Endodermal cell (in vitro differentiated cells): ENCODE data around the gene CPNE6. TPM values are rescaled to one million over a fixed set of nuclear protein-coding genes. Genes with fewer than 3 reads are reported as not detected.
A peak's percentile ranks its signal among the peaks of the same experiment; 100 is the strongest.

Experiments used
- DNase-seq: peaks from one replicate; pipeline ENCODE4 v3.0.0-alpha.2; 2017
- H3K27ac ChIP-seq: 2 replicates; pipeline ENCODE4 v1.5.1; 2013; ENCODE audit warnings: mild to moderate bottlenecking, low read depth, low read length, moderate library complexity
- H3K27me3 ChIP-seq: 2 replicates; pipeline ENCODE4 v1.6.1; 2013; ENCODE audit warnings: mild to moderate bottlenecking, low read length, moderate library complexity; ENCODE audit not compliant: insufficient read depth, control insufficient read depth, poor library complexity, severe bottlenecking
- H3K36me3 ChIP-seq: 2 replicates; pipeline ENCODE4 v1.7.0; 2013; ENCODE audit warnings: mild to moderate bottlenecking, low read length, moderate library complexity; ENCODE audit not compliant: control insufficient read depth, insufficient read depth
- H3K4me1 ChIP-seq: one replicate; pipeline ENCODE4 v1.7.0; 2013; ENCODE audit warnings: low read length; ENCODE audit not compliant: control insufficient read depth, insufficient read depth
- H3K4me3 ChIP-seq: 2 replicates; pipeline ENCODE4 v1.5.1; 2013; ENCODE audit warnings: mild to moderate bottlenecking, low read length, moderate library complexity
- H3K9ac ChIP-seq: 2 replicates; pipeline ENCODE4 v1.6.1; 2013; ENCODE audit warnings: mild to moderate bottlenecking, low read length, moderate library complexity; ENCODE audit not compliant: poor library complexity, severe bottlenecking; ENCODE audit errors: extremely low read depth
- H3K9me3 ChIP-seq: 2 replicates; pipeline ENCODE4 v1.6.1; 2013; ENCODE audit warnings: mild to moderate bottlenecking, low read length, moderate library complexity; ENCODE audit not compliant: control insufficient read depth
- H3K27ac Mint-ChIP-seq: 2 replicates; pipeline ENCODE4 v1.8.0; 2020; ENCODE audit warnings: mixed read lengths
- H3K27me3 Mint-ChIP-seq: 2 replicates; pipeline ENCODE4 v1.8.0; 2021; ENCODE audit warnings: mild to moderate bottlenecking, mixed read lengths; ENCODE audit not compliant: insufficient read depth
- H3K36me3 Mint-ChIP-seq: 2 replicates; pipeline ENCODE4 v1.8.0; 2020; ENCODE audit warnings: low read depth, mixed read lengths
- H3K4me1 Mint-ChIP-seq: 2 replicates; pipeline ENCODE4 v1.8.0; 2020; ENCODE audit warnings: mixed read lengths
- H3K4me3 Mint-ChIP-seq: 2 replicates; pipeline ENCODE4 v1.8.0; 2020; ENCODE audit warnings: mild to moderate bottlenecking, moderate library complexity, mixed read lengths
- H3K9me3 Mint-ChIP-seq: 2 replicates; pipeline ENCODE4 v1.8.0; 2020; ENCODE audit warnings: mild to moderate bottlenecking, mixed read lengths
- CTCF ChIP-seq: fragments of 200-600 bp; sonication (generic); conservative IDR thresholded peaks from 2 replicates; pipeline ENCODE4 v1.5.0; 2021; ENCODE audit warnings: antibody characterized with exemption, mild to moderate bottlenecking
- WGBS, 2 experiments: methylation state at CpG; one replicate each; pipeline versions ENCODE4 v1.1.5 to v1.1.7; 2013; ENCODE audit warnings: missing lambda C conversion rate in 2 of 2, mixed read lengths in 1 of 2; ENCODE audit not compliant: insufficient coverage in 1 of 2, insufficient read length in 1 of 2; 5-methylcytosine and 5-hydroxymethylcytosine counted together
- total RNA-seq, 2 donors: library from RNA; stranded (reverse); fragmentation: NEBNext Ultra II Directional in 1 of 2; extraction: Animal tissue kit (Norgen Biotek cat#: 25700) in 1 of 2; gene quantifications; 2 replicates in 1 of 2; 3 replicates in 1 of 2; pipeline ENCODE4 v1.2.1, GENCODE V29; 2021

The CPNE6 gene
- total RNA-seq, 2 donors from 2014 or later = not detected

GRCh38 chr14:24051176-24051788 is 20.1 kb upstream of the CPNE6 start:
- peak overlapping the region; percentile 53 for H3K27ac ChIP-seq
- no peaks in the 10 kb centered on the region for H3K36me3 ChIP-seq
- H3K27me3 Mint-ChIP-seq = peaks cover 6% of the 10 kb centered on the region
- peak overlapping the region; percentile 50 for H3K4me3 Mint-ChIP-seq
- H3K9me3 ChIP-seq = no peaks in the 10 kb centered on the region
- 18% methylated on average over 20 of the region's 20 CpGs; no CpG with 5 or more reads in 1 of the 2 experiments for WGBS, 2 experiments
- peak overlapping the region; percentile 16 for H3K27ac Mint-ChIP-seq
- H3K9me3 Mint-ChIP-seq = no peaks in the 10 kb centered on the region
- no peaks in the 10 kb centered on the region for H3K27me3 ChIP-seq
- peak overlapping the region; percentile 49 for H3K9ac ChIP-seq
- no peaks in the 10 kb centered on the region for H3K36me3 Mint-ChIP-seq
- H3K4me3 ChIP-seq = peak overlapping the region; percentile 77
- H3K4me1 ChIP-seq = no peaks in the 10 kb centered on the region
- TF ChIP-seq CTCF = no peak
- H3K4me1 Mint-ChIP-seq = peaks cover 12% of the 10 kb centered on the region
- DNase-seq = peak; percentile 78

- 0% methylated on average over 9 to 92 of the region's 92 CpGs for WGBS, 2 experiments
- Mint-ChIP-seq H3K4me1 (peaks cover 12% of the 10 kb centered on the region), H3K27ac (peak within 1 kb of the TSS; percentile 16), H3K4me3 (peak within 1 kb of the TSS; percentile 50), H3K36me3 (no peaks in the 10 kb centered on the region), H3K9me3 (no peaks in the 10 kb centered on the region), H3K27me3 (peaks cover 6% of the 10 kb centered on the region)
- Histone ChIP-seq H3K9ac (peak within 1 kb of the TSS; percentile 49), H3K36me3 (no peaks in the 10 kb centered on the region), H3K4me1 (no peaks in the 10 kb centered on the region), H3K4me3 (peak within 1 kb of the TSS; percentile 77), H3K27ac (peak within 1 kb of the TSS; percentile 53), H3K27me3 (no peaks in the 10 kb centered on the region), H3K9me3 (no peaks in the 10 kb centered on the region)
- DNase-seq = peak; percentile 91
- TF ChIP-seq CTCF = no peak
These were observed 19.3 kb upstream of the CPNE6 start, which contains the start of gene CARMIL3 for GRCh38 chr14:24051789-24052655. CARMIL3 (plus strand) TSS chr14:24052009; CDS start chr14:24052154, 145 bp downstream.

GRCh38 chr14:24052656-24053547 is 18.5 kb upstream of the CPNE6 start:
- Mint-ChIP-seq H3K9me3 (no peaks in the 10 kb centered on the region), H3K27ac (no peak overlapping the region), H3K27me3 (peaks cover 5% of the 10 kb centered on the region), H3K36me3 (no peaks in the 10 kb centered on the region), H3K4me1 (peaks cover 12% of the 10 kb centered on the region), H3K4me3 (peak overlapping the region; percentile 50)
- no peak overlapping the region for H3K9ac ChIP-seq
- no peaks in the 10 kb centered on the region for H3K4me1 ChIP-seq
- WGBS, 2 experiments = 79 to 82% methylated on average over 6 to 19 of the region's 20 CpGs
- H3K27ac ChIP-seq = no peak overlapping the region
- no peaks in the 10 kb centered on the region for H3K27me3 ChIP-seq
- DNase-seq = peak; percentile 21
- no peaks in the 10 kb centered on the region for H3K36me3 ChIP-seq
- no peaks in the 10 kb centered on the region for H3K9me3 ChIP-seq
- TF ChIP-seq CTCF = no peak
- H3K4me3 ChIP-seq = no peak overlapping the region
